ENCODE results near the gene TSPAN31. TPM values are rescaled to one million over a fixed set of nuclear protein-coding genes. Genes with fewer than 3 reads are reported as not detected.

The TSPAN31 gene
- total RNA-seq, 1 donor from 2014 or later, result 39.9 TPM

GRCh38 chr12:57729321-57729844, 15.5 kb upstream of the TSPAN31 start:
- intact Hi-C loops (cut with DNase I), result no loop called here
- no peak for TF ChIP-seq CTCF (IDR thresholded peaks at IDR 0.05)
- no peak overlapping the region for H3K4me3 ChIP-seq
- peaks cover 7% of the 10 kb centered on the region for H3K27me3 ChIP-seq
- H3K27ac ChIP-seq, result no peak overlapping the region
- no peaks in the 10 kb centered on the region for H3K9me3 ChIP-seq
- ATAC-seq (no peak), DNase-seq (no peak)
- peaks cover 5% of the 10 kb centered on the region for H3K4me1 ChIP-seq
- H3K36me3 ChIP-seq, result no peaks in the 10 kb centered on the region

GRCh38 chr12:57730336-57731067, 14.3 kb upstream of the TSPAN31 start:
- intact Hi-C loops (cut with DNase I), result no loop called here
- Histone ChIP-seq H3K27ac (no peak overlapping the region), H3K27me3 (peaks cover 12% of the 10 kb centered on the region), H3K36me3 (no peaks in the 10 kb centered on the region), H3K4me1 (peaks cover 5% of the 10 kb centered on the region), H3K9me3 (no peaks in the 10 kb centered on the region), H3K4me3 (no peak overlapping the region)
- no peak for TF ChIP-seq CTCF (IDR thresholded peaks at IDR 0.05)
- ATAC-seq (no peak), DNase-seq (no peak)

DNA sequence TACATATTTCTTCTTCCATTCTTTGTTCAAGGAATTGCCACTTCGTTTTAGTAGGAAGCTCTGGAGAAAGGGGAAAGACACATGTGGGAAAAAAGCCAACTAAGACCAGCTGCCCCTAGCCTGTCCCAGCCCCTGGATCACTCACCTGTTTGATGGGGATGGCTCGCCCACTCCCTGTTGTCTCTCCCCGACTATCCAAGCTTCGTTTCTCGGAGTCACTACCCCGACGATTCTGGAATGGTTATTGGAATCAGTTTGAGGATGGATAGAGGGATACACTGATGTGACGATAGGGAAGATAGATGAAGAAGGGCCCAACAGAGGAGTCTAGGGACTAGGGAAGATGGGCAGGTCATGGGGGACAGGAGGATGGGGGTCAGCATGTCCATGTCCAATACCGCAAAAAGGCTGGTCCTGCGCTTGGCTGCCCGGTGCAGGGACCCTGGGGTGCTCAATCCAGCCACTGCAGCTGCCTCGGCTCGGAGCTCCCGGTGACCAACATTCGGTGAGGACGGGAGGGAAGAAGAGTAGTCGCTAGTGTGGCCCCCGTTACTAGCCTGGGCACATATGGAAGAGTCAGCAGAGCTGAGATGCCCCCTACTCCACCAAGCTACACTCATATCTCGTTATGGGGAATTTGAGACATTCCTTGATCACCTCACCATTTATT, 13.3 kb upstream of the TSPAN31 start:
- intact Hi-C loops (cut with DNase I), result no loop called here
- Histone ChIP-seq H3K4me1 (peaks cover 5% of the 10 kb centered on the region), H3K27ac (no peak overlapping the region), H3K9me3 (no peaks in the 10 kb centered on the region), H3K27me3 (peaks cover 21% of the 10 kb centered on the region), H3K4me3 (no peak overlapping the region), H3K36me3 (no peaks in the 10 kb centered on the region)
- no peak for DNase-seq
- no peak for ATAC-seq
- no peak for TF ChIP-seq CTCF (IDR thresholded peaks at IDR 0.05)

- no peak overlapping the region for H3K4me3 ChIP-seq
- TF ChIP-seq CTCF (IDR thresholded peaks at IDR 0.05), result no peak
- H3K9me3 ChIP-seq, result no peaks in the 10 kb centered on the region
- intact Hi-C loops (cut with DNase I), result no loop called here
- H3K4me1 ChIP-seq, result no peaks in the 10 kb centered on the region
- H3K27me3 ChIP-seq, result peaks cover 28% of the 10 kb centered on the region
- ATAC-seq (no peak), DNase-seq (no peak)
- no peak overlapping the region for H3K27ac ChIP-seq
- no peaks in the 10 kb centered on the region for H3K36me3 ChIP-seq
These were observed 12.6 kb upstream of the TSPAN31 start for GRCh38 chr12:57732270-57732669.

DNA sequence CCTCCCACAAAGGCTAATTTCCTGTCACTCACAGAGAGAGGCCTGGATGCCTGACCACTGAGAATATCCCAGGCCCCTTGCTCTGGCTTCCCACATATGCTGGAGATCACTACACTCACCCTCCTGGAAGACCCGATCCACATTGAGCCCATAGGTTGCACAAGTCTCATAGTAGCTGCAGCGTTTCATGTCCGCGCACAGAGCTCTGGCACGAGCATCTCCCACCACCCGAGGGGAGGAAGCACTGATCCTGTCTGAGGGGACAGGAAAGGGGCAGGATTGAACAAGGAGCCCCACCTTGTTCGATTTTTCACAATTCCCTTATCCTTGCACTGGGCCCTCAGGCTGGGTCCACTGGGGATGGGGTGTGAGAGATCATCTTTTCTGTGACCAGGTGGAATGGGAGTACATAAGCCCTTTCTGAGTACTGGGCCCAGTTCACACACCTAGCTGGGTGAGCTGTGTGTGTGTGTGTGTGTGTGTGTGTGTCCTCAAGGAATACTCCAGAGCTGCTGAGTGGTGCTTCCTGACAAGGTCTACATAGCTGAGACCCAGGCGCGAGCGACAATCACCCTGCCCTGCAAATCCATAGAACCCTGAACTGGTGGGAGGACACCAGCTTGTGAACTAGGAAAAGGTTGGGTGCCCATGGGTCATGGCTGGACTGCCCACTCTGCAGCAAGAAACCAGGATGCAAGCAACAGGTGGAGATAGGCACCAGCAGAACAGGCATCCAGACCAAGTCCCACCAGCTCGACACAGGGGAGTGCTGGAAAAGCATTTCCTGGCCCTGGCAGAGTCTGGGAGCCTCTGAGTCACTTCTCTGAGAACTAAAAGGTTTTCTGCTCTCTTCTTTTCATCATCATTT, 11.9 kb upstream of the TSPAN31 start:
- Histone ChIP-seq H3K36me3 (no peaks in the 10 kb centered on the region), H3K4me1 (no peaks in the 10 kb centered on the region), H3K9me3 (no peaks in the 10 kb centered on the region), H3K27ac (no peak overlapping the region), H3K4me3 (no peak overlapping the region), H3K27me3 (peaks cover 35% of the 10 kb centered on the region)
- no peak for ATAC-seq
- no peak for DNase-seq
- intact Hi-C loops (cut with DNase I), result no loop called here
- no peak for TF ChIP-seq CTCF (IDR thresholded peaks at IDR 0.05)
